GM12892 (cell line): ENCODE results near the gene CALU.

Experiments
- DNase-seq: peaks from one replicate; pipeline ENCODE4 v3.0.0; 2011; ENCODE audit not compliant: insufficient read length
- FAIRE-seq: peaks from 2 replicates; lab custom pipeline; 2011; peaks lifted over from hg19 to GRCh38; lab: Jason Lieb, UNC
- POLR2A ChIP-seq: IDR thresholded peaks from 2 replicates; pipeline ENCODE4 v1.6.1; 2011; ENCODE audit warnings: low read depth, low read length, control low read depth
- POLR2AphosphoS5 ChIP-seq: IDR thresholded peaks from 2 replicates; pipeline ENCODE4 v1.6.1; 2011; ENCODE audit warnings: low read depth, low read length, control low read depth
- TAF1 ChIP-seq: IDR thresholded peaks from 2 replicates; pipeline ENCODE4 v1.6.1; 2011; ENCODE audit warnings: low read depth, mild to moderate bottlenecking, control low read depth, low read length, borderline replicate concordance

The CALU gene

DNA sequence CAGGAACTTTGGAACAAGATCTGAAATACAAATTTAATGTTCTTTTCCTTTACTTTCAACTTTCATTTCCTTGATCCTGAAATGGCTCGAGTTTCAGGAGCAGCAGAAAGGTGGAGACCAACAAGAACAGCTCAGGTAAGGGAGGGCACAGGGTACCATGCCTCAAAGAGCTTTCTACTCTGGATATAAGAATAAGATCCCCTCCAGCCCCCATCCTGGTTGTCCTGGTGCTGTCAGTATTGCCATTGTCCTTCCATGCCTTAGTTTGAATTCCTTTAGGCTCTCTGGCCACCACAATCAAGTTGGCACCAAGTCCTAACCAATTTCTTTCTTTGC is 12.5 kb upstream of the CALU start:
- TF ChIP-seq POLR2A = no peak
- FAIRE-seq (no peak), DNase-seq (no peak)

DNA sequence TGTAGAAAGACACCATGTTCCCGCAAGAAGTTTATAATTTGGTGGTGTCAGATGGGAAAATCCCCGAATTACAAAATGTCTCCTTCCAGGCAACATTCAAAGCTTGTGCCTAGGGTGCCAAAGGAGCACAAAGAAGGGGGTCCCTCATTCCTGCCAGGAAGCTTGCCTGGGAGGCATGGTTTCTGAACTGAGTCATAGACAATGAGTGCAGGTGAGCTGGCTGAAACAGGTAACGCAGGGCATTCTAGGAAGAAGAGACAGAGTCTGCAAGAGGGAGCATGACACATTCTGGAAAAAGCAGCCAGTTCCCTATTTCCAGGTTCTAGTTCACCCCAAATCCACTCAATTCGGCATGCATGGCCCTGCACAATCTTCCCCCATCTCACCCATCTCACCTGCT is 11.9 kb upstream of the CALU start:
- TF ChIP-seq POLR2A = no peak
- no peak for TF ChIP-seq POLR2AphosphoS5
- TF ChIP-seq TAF1 = no peak
- DNase-seq (no peak), FAIRE-seq (no peak)

DNA sequence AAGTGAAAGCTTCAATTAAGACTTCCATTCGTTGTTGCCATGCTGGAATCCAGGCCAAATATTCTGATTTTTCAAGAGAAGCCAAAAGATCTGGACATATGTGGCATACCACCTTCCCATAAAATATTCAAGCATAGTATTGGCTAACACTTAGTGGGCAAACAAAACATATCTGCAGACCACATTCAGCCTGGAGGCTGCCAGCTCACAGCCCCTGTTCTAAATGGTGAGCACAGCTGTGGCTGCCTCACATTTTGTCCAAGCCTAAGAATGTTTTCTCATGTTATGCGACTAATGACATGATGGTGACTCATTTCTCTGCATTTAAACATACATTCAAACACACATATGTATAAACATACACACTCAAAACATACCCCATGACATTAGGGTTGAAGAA is 10.6 kb upstream of the CALU start:
- no peak for DNase-seq
- peak; percentile 57 for FAIRE-seq
- no peak for TF ChIP-seq POLR2AphosphoS5
- TF ChIP-seq POLR2A = no peak
- TF ChIP-seq TAF1 = no peak

DNA sequence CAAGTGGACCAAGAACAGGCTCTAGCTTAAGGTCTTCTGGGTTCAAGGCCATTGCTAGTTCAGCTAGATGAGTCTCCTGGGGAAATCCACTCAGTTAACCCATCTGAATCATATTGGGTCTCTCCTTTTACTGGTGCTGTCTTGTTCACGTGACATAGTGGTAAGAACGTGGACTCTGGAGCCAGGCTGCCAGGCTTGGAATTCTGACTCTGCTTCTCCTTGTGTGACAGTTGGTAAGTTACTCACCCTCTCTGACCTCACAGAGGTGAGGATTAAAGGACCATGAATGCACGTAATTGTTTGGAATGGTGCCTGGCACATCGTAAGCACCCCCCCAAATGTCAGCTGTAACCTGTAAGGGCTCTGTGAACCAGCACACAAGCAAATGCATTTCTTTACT is 9.7 kb upstream of the CALU start:
- TF ChIP-seq POLR2AphosphoS5 = no peak
- TF ChIP-seq TAF1 = no peak
- no peak for TF ChIP-seq POLR2A
- FAIRE-seq (no peak), DNase-seq (no peak)

DNA sequence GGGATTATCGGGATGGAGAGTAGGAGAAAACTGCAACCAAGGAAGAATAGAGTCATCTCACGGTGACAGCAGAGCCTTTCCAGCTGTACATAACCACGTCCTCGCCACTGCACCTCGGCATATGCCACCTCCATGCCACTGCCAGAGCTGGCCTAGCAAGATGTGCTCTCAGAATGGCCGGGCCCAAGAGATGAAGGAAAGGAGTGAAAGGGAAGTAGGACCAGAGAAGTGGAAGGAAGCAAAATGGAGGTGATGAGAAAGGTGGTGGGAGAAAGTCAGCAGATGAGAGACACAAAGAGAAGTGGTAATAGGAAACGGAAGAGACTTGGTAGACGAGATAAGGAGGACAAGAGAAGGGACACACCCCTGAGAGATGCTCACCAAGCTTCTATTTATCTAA is 8.0 kb upstream of the CALU start:
- DNase-seq = no peak
- FAIRE-seq = no peak
- TF ChIP-seq POLR2A = no peak
- TF ChIP-seq TAF1 = no peak
- no peak for TF ChIP-seq POLR2AphosphoS5

DNA sequence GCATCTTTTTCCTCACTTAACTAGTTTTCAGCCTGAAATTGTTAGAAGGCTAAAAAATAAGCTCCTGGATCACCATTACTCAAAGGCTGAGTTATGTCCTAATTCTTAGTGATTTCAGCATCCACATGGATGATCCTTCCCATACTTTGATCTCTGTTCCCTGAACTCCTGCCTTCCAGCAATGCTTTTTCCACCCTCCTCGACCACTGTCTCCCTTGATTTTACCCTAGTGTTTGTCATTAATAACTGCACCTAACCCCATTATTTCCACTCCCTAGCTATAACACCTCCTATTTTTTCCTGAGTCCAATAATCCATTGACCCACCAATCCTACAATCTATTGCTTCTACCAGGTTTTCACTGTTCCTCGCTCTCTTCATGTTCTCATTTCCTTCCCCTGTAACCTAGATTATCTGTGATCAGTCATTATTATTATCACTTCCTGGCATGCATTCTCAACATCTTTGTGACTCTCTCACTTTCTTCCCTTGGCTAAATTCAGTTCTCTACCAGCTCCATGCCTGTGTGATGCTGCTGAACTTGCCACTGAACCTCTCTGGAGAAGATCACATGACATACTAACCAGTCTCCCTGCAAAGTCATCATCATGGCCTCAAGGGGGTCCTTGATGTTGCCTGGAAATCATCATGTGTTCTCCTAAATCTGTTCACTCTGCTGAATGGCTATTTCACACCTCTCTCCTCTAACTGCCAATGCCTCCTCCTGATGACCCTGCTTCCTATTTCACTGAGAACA is 6.5 kb upstream of the CALU start:
- no peak for DNase-seq
- no peak for FAIRE-seq
- no peak for TF ChIP-seq TAF1
- no peak for TF ChIP-seq POLR2AphosphoS5
- TF ChIP-seq POLR2A = no peak

DNA sequence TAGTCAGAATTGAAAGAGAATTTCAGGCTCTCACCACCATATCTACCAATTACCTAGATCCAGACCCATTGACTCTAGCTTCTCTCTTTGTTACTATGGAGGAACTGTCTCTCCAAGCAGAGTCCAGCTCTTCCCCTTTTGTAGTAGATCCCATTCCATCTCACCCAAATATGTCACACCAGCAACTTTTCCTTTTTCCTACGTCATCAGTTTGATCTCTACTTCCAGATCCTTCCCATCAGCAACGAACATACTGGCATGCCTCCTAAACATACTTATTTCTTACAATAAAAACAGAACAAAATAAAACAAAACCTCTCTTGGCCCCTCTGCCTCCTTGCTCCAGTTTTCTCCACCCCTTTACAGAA is 5.9 kb upstream of the CALU start:
- DNase-seq = no peak
- no peak for FAIRE-seq
- no peak for TF ChIP-seq POLR2A
- no peak for TF ChIP-seq POLR2AphosphoS5
- no peak for TF ChIP-seq TAF1

DNA sequence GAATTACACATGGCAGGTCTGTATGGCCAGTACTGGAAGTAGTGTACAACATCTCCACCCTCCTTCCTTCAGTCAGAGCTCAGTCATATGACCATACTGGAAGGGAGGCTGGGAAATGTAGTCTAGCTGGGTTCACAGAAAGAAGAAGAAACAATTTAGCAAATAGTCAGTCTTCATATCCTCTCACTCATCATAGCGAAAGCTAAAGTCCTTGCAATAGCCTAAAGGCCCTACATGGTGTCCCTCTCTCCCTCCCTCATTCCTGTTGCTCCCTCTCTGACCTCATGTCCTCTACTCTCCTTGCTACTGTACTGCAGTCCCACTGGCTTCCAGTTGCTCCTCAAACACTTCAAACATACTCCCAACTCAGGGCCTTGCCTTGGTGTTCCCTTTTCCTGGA is 4.3 kb upstream of the CALU start:
- no peak for FAIRE-seq
- TF ChIP-seq POLR2AphosphoS5 = no peak
- TF ChIP-seq TAF1 = no peak
- no peak for TF ChIP-seq POLR2A
- no peak for DNase-seq

DNA sequence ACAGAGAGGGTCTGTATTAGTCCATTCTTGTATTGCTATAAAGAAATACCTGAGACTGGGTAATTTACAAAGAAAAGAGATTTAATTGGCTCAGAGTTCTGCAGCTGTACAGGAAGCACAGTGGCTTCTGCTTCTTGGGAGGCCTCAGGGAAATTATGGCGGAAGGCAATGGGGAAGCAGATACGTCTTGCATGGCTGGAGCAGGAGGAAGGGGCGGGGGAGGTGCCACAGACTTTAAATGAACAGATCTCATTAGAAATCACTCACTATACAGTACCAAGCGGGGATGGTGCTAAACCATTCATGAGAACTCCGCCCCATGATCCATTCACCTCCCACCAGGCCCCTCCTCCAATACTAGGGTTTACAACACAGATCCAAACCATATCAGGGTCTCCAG is 3.7 kb upstream of the CALU start:
- TF ChIP-seq POLR2AphosphoS5 = no peak
- DNase-seq (no peak), FAIRE-seq (no peak)

DNA sequence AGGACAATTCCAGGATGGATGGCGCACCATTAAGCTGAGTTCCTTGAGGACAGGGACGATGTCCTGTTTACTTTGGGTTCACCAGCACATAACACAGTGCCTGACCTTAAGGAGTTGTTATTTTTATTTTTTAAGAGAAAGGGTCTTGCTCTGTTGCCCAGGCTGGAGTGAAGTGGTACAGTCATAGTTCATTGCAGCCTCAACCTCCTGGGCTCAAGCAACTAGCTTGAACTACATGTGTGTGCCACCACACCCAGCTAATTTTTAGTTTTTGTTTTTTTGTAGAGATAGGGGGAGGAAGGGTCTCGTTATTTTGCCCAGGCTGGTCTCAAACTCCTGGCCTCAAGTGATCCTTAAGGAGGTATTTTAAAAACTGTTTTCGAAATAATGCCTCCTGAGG is 1.7 kb upstream of the CALU start:
- DNase-seq (no peak), FAIRE-seq (no peak)
- TF ChIP-seq TAF1 (no peak), POLR2AphosphoS5 (no peak), POLR2A (no peak)

DNA sequence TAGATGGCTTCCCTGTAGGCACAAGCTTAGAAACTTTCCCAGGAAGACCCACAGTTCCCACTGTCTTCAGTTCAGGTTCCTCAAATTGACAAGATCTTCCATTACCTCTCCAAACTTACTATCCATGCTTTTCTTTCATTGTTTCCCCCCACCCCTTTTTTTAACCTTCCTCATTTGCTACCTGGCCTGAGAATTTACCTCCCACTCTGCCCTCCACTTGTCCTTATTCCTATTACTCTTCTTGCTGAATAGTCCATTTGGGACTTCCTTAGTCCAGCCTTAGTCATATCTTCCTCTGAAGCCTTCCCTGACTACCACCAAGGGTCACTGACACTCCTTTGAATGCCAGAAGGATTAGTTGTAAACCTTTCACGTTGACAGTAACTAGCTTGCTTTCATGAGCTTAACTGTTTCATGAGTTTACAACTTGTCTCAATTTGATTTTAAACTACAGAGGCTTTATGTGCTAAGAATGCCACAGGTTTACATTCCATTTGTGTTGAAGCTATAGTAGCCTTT is 1.2 kb upstream of the CALU start:
- FAIRE-seq = no peak
- TF ChIP-seq POLR2AphosphoS5 (no peak), TAF1 (no peak), POLR2A (no peak)
- DNase-seq = no peak

DNA sequence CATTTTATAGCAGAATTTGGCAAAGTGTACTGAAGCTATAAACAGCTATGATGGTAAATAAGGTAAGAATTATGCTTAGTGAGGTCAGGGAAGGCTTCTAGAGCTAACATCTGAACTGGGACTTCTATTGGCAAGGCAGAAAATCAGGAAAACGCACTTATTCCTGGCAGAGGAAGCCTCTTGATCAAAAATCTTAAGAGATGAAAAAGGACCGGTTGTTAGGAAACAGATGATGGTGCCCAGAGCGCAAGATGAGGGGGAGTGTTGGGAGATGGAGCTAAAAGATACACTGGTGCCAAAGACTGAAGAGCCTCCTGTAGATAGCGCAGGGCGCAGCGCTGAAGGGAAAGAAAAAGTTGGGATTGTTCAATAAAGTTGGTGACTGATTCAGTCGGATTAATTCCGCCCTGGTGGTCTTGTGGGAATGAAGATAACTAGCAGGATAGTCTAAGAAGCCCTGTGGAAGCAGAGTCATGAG is 550 bp upstream of the CALU start:
- FAIRE-seq (no peak), DNase-seq (peak; percentile 4)
- no peak for TF ChIP-seq POLR2A
- TF ChIP-seq POLR2AphosphoS5 = no peak
- TF ChIP-seq TAF1 = no peak

DNA sequence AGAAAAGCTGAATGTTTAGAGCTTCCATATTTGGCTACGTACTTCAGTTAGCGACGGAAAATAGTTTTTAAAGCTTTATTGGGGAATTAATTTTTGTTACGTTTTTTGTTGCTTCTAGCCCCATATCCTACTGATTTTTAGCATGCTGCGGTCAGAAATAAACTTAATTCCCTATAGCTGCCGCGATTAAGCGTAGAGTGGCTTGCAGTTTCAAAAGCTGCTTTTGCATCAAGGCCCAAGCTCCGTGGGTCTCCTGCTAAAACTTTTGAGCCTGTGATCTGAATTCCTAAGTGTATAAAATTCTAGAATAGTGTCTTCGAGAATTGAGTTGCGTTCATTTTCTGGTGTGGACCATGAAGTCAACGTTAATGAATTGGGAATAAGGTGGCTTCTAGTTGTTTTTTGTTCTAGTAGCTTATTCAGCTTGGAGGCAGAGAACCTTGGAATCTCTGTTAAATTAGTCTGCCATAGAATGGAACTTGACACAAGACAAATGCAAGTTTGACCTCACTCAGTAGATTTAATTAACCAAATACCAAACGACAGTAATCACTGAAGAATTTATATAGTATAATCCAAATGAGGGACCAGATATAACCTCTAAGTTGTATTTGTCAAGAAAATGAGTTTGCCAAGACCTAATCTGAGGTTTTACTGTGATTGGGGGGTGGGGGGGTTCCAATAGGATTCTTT is 977 bp downstream of the CALU start:
- TF ChIP-seq POLR2AphosphoS5 (no peak), POLR2A (no peak), TAF1 (no peak)
- FAIRE-seq = no peak
- no peak for DNase-seq
